WTC11 (cell line): ENCODE data around the gene DNAJB9. TPM values are rescaled to one million over a fixed set of nuclear protein-coding genes. Genes with fewer than 3 reads are reported as not detected.

ENCODE experiments used
- ATAC-seq: fragments of 200-7000 bp; cut with Tn5 transposase; 2 replicates; pipeline ENCODE4 v1.10.0; 2021; ENCODE audit warnings: mild to moderate bottlenecking, moderate library complexity
- CTCF ChIA-PET: fragments of 300-600 bp; sonication (Branson Sonifier 250); formaldehyde crosslinking; loops from one replicate; lab custom pipeline; 2021; ENCODE audit warnings: antibody characterized with exemption; lab: Charles Lee
- POLR2A ChIA-PET: fragments of 350-600 bp; sonication (Branson Sonifier 250); formaldehyde crosslinking; loops from one replicate; lab custom pipeline; 2021; ENCODE audit warnings: antibody characterized with exemption; lab: Charles Lee
- DNase-seq: peaks from one replicate; pipeline ENCODE4 v3.0.0; 2021; ENCODE audit warnings: low spot score
- H3K27ac Mint-ChIP-seq: 2 replicates; pipeline ENCODE4 v1.8.0; 2021; ENCODE audit warnings: mixed read lengths
- H3K27me3 Mint-ChIP-seq: 2 replicates; pipeline ENCODE4 v1.8.0; 2021; ENCODE audit warnings: low read depth, mild to moderate bottlenecking, moderate library complexity, mixed read lengths
- H3K36me3 Mint-ChIP-seq: 2 replicates; pipeline ENCODE4 v1.8.0; 2021; ENCODE audit warnings: mixed read lengths
- H3K4me1 Mint-ChIP-seq: 2 replicates; pipeline ENCODE4 v1.8.0; 2022; ENCODE audit warnings: mixed read lengths
- H3K4me3 Mint-ChIP-seq: 2 replicates; pipeline ENCODE4 v1.8.0; 2021; ENCODE audit warnings: mild to moderate bottlenecking, moderate library complexity, mixed read lengths
- H3K9me3 Mint-ChIP-seq: 2 replicates; pipeline ENCODE4 v1.8.0; 2021; ENCODE audit warnings: mixed read lengths
- CREM ChIP-seq: sonication (generic); formaldehyde crosslinking; IDR thresholded peaks from 2 replicates; pipeline ENCODE4 v1.8.1; 2022; ENCODE audit warnings: mild to moderate bottlenecking, missing genetic modification reagents, moderate library complexity
- ETV6 ChIP-seq: sonication (generic); formaldehyde crosslinking; IDR thresholded peaks from 2 replicates; pipeline ENCODE4 v1.8.1; 2022; ENCODE audit warnings: mild to moderate bottlenecking, missing genetic modification reagents
- GTF2I ChIP-seq: fragments of 250-450 bp; sonication (Bioruptor Pico); conservative IDR thresholded peaks from 2 replicates; pipeline ENCODE4 v1.4.0; 2021; ENCODE audit warnings: mild to moderate bottlenecking
- JUN ChIP-seq: sonication (generic); formaldehyde crosslinking; IDR thresholded peaks from 2 replicates; pipeline ENCODE4 v1.8.0; 2023; ENCODE audit warnings: mild to moderate bottlenecking, missing genetic modification reagents
- MYBL2 ChIP-seq: sonication (generic); formaldehyde crosslinking; IDR thresholded peaks from 2 replicates; pipeline ENCODE4 v1.8.1; 2023; ENCODE audit warnings: mild to moderate bottlenecking, moderate library complexity, missing genetic modification reagents
- NFATC4 ChIP-seq: fragments of 250-450 bp; sonication (Bioruptor Pico); IDR thresholded peaks from 2 replicates; pipeline ENCODE4 v1.9.0; 2021; ENCODE audit warnings: mild to moderate bottlenecking
- NFYB ChIP-seq: sonication (generic); formaldehyde crosslinking; conservative IDR thresholded peaks from 2 replicates; pipeline ENCODE4 v1.8.0; 2022; ENCODE audit warnings: low read depth, missing genetic modification reagents
- NR3C1 ChIP-seq: sonication (generic); formaldehyde crosslinking; conservative IDR thresholded peaks from 2 replicates; pipeline ENCODE4 v1.8.1; 2023; ENCODE audit warnings: low read depth, mild to moderate bottlenecking, missing genetic modification reagents
- SP1 ChIP-seq: sonication (generic); formaldehyde crosslinking; conservative IDR thresholded peaks from 2 replicates; pipeline ENCODE4 v1.8.1; 2022; ENCODE audit warnings: missing genetic modification reagents
- ZBTB21 ChIP-seq: sonication (generic); formaldehyde crosslinking; IDR thresholded peaks from 2 replicates; pipeline ENCODE4 v1.8.1; 2023; ENCODE audit warnings: mild to moderate bottlenecking, missing genetic modification reagents, borderline replicate concordance
- ZNF121 ChIP-seq: sonication (generic); formaldehyde crosslinking; IDR thresholded peaks from 2 replicates; pipeline ENCODE4 v1.8.0; 2023; ENCODE audit warnings: missing genetic modification reagents
- ZNF138 ChIP-seq: sonication (generic); formaldehyde crosslinking; conservative IDR thresholded peaks from 2 replicates; pipeline ENCODE4 v1.8.1; 2022; ENCODE audit warnings: mild to moderate bottlenecking, moderate library complexity, missing genetic modification reagents
- ZNF232 ChIP-seq: sonication (generic); formaldehyde crosslinking; IDR thresholded peaks from 2 replicates; pipeline ENCODE4 v1.8.0; 2022; ENCODE audit warnings: mild to moderate bottlenecking, missing genetic modification reagents
- ZNF671 ChIP-seq: fragments of 250-450 bp; sonication (Bioruptor Pico); IDR thresholded peaks from 2 replicates; pipeline ENCODE4 v1.8.0; 2021; ENCODE audit warnings: mild to moderate bottlenecking
- total RNA-seq: library from RNA; stranded (reverse); gene quantifications from 3 replicates; pipeline ENCODE4 v1.2.3, GENCODE V29; 2021
- TF ChIP-seq, protein P1 (sequence below): fragments of 200-600 bp; IDR thresholded peaks from 2 replicates; pipeline ENCODE4 v1.8.0; 2022; ENCODE audit warnings: antibody characterized with exemption
- TF ChIP-seq, protein P2 (sequence below): sonication (generic); formaldehyde crosslinking; IDR thresholded peaks from 2 replicates; pipeline ENCODE4 v1.8.1; 2022; ENCODE audit warnings: low read depth, missing genetic modification reagents, borderline replicate concordance
- TF ChIP-seq, protein P3 (sequence below): fragments of 250-450 bp; sonication (Bioruptor Pico); conservative IDR thresholded peaks from 2 replicates; pipeline ENCODE4 v1.9.0; 2021; ENCODE audit warnings: mild to moderate bottlenecking
- TF ChIP-seq, protein P4 (sequence below): sonication (generic); formaldehyde crosslinking; conservative IDR thresholded peaks from 2 replicates; pipeline ENCODE4 v1.8.1; 2023; ENCODE audit warnings: mild to moderate bottlenecking, low read depth, missing genetic modification reagents, moderate library complexity

DNAJB9 gene
- total RNA-seq, 1 experiment from 2014 or later, result 6.6 TPM

DNA sequence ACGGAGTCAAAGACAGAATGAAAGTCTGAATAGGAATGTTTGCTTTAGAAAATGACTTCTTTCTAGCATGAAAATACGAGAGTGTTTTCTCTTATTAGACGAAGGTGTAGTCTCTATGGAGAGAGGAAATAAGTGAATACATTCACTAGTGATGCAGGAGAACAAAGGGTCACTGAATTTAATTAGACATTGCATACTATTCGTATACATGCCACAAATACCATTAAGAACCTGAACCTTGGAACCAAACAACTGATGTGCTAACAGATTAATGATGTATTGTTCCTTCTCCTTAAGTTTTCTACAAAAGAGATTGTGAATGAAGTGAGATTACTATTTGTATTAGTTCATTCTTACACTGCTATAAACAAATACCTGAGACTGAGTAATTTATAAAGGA lies 10.4 kb upstream of the DNAJB9 start:
- H3K4me1 Mint-ChIP-seq, result no peaks in the 10 kb centered on the region; the same call in 1 of the 2 replicates
- no peak overlapping the region for H3K27ac Mint-ChIP-seq
- ChIA-PET CTCF (no interaction called here), POLR2A (no interaction called here)
- H3K36me3 Mint-ChIP-seq, result peaks cover 28% of the 10 kb centered on the region
- no peak for TF ChIP-seq CREM (CRISPR knock-in tag)
- peaks cover 20% of the 10 kb centered on the region for H3K9me3 Mint-ChIP-seq
- no peak for ATAC-seq
- DNase-seq, result no peak
- peaks cover 3% of the 10 kb centered on the region; the same call in 1 of the 2 replicates for H3K27me3 Mint-ChIP-seq
- no peak overlapping the region for H3K4me3 Mint-ChIP-seq

DNA sequence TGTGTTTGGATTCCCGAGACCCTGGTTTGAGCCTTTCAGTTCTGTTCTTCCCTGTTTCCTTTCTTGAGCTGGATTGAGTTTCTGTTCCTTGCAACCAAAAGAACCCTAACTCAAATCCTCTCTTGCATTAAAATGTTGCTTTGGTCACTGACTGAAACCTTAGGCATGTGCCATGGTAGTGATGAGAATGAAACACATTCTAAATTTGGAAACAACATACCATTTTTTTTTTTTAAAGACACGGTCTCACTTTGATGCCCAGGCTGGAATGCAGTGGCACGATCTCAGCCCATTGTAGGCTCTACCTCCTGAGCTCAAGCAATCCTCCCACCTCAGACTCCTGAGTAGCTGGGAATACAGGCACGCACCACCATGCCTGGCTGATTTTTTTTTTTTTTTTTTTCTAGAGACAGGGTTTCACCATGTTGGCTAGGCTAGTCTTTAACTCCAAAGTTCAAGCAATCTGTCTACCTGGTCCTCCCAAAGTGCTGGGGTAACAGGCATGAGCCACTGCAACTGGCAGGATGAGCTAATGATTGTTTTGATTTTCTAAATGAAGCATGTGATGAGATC lies 8.5 kb upstream of the DNAJB9 start:
- H3K27ac Mint-ChIP-seq, result peak overlapping the region; percentile 51
- peaks cover 15% of the 10 kb centered on the region for H3K9me3 Mint-ChIP-seq
- POLR2A ChIA-PET, result no interaction called here
- H3K4me3 Mint-ChIP-seq, result no peak overlapping the region
- DNase-seq (no peak), ATAC-seq (no peak; the same call in 1 of the 2 replicates)
- CTCF ChIA-PET, result interaction anchor here (0.7 to 1.0 kb wide), 2 partner anchors 64 to 927 kb away, joined by 3 read pairs; no protein-coding TSS in a partner anchor
- peaks cover 3% of the 10 kb centered on the region; the same call in 1 of the 2 replicates for H3K27me3 Mint-ChIP-seq
- TF ChIP-seq MYBL2 (CRISPR knock-in tag) (no peak), NFATC4 (CRISPR knock-in tag) (no peak), GTF2I (CRISPR knock-in tag) (no peak), SP1 (no peak), JUN (CRISPR knock-in tag) (no peak), ZBTB21 (CRISPR knock-in tag) (no peak), ZNF138 (no peak), ZNF232 (no peak), ZNF671 (CRISPR knock-in tag) (no peak), ZNF121 (CRISPR knock-in tag) (no peak)
- TF ChIP-seq, protein P1, sequence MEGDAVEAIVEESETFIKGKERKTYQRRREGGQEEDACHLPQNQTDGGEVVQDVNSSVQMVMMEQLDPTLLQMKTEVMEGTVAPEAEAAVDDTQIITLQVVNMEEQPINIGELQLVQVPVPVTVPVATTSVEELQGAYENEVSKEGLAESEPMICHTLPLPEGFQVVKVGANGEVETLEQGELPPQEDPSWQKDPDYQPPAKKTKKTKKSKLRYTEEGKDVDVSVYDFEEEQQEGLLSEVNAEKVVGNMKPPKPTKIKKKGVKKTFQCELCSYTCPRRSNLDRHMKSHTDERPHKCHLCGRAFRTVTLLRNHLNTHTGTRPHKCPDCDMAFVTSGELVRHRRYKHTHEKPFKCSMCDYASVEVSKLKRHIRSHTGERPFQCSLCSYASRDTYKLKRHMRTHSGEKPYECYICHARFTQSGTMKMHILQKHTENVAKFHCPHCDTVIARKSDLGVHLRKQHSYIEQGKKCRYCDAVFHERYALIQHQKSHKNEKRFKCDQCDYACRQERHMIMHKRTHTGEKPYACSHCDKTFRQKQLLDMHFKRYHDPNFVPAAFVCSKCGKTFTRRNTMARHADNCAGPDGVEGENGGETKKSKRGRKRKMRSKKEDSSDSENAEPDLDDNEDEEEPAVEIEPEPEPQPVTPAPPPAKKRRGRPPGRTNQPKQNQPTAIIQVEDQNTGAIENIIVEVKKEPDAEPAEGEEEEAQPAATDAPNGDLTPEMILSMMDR, result no peak
- TF ChIP-seq, protein P2, sequence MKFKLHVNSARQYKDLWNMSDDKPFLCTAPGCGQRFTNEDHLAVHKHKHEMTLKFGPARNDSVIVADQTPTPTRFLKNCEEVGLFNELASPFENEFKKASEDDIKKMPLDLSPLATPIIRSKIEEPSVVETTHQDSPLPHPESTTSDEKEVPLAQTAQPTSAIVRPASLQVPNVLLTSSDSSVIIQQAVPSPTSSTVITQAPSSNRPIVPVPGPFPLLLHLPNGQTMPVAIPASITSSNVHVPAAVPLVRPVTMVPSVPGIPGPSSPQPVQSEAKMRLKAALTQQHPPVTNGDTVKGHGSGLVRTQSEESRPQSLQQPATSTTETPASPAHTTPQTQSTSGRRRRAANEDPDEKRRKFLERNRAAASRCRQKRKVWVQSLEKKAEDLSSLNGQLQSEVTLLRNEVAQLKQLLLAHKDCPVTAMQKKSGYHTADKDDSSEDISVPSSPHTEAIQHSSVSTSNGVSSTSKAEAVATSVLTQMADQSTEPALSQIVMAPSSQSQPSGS, result no peak
- TF ChIP-seq, protein P3, sequence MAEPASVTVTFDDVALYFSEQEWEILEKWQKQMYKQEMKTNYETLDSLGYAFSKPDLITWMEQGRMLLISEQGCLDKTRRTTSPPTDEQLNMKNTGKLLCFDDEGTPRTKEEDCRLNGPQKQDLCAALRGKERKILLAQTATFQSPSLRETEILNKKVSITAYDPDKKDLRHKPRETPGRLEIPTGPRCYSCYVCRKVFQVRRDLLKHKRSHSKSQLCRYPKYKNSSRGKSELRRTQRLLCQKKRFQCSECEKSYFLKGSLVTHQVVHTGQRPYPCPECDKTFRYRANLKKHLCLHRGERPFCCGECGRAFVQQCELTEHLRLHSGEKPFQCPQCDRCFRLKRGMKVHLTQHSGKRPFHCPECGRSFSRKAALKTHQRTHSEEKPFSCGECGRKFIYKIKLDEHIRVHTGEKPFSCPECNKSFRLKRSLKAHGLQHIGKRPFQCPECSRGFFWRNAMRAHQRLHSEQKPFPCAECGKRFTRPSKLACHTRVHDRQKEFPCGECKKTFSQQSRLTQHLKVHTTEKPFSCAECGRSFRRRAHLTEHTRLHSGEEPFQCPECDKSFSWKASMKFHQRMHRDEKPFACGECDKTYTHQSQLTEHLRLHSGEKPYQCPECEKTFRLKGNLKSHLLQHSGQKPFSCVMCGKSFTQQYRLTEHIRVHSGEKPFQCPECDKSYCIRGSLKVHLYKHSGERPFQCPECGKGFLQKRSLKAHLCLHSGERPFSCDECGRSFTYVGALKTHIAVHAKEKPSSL (CRISPR knock-in tag), result no peak
- TF ChIP-seq, protein P4, sequence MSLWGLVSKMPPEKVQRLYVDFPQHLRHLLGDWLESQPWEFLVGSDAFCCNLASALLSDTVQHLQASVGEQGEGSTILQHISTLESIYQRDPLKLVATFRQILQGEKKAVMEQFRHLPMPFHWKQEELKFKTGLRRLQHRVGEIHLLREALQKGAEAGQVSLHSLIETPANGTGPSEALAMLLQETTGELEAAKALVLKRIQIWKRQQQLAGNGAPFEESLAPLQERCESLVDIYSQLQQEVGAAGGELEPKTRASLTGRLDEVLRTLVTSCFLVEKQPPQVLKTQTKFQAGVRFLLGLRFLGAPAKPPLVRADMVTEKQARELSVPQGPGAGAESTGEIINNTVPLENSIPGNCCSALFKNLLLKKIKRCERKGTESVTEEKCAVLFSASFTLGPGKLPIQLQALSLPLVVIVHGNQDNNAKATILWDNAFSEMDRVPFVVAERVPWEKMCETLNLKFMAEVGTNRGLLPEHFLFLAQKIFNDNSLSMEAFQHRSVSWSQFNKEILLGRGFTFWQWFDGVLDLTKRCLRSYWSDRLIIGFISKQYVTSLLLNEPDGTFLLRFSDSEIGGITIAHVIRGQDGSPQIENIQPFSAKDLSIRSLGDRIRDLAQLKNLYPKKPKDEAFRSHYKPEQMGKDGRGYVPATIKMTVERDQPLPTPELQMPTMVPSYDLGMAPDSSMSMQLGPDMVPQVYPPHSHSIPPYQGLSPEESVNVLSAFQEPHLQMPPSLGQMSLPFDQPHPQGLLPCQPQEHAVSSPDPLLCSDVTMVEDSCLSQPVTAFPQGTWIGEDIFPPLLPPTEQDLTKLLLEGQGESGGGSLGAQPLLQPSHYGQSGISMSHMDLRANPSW (CRISPR knock-in tag), result no peak
- H3K4me1 Mint-ChIP-seq, result no peaks in the 10 kb centered on the region; the same call in 1 of the 2 replicates
- H3K36me3 Mint-ChIP-seq, result peaks cover 37% of the 10 kb centered on the region

DNA sequence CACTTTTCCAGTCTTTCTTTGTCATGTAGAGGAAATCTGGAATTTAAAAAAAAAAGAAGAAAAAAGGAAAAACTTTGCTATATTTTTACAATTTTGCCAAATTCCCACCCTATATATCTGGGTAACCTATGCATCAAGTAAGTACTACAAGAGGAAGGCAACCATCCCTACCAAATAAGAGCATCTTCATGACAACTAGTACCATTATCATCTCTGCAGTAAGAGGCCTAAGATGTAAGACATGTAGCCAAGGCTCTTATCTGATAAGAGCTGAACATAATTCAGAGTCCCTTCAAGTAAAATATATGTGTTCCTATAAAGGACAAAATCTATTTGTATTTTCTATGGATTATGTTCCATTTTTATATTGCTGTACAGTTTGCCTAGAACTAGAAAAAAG lies 3.7 kb upstream of the DNAJB9 start:
- POLR2A ChIA-PET, result no interaction called here
- CTCF ChIA-PET, result no interaction called here
- no peak overlapping the region for H3K27ac Mint-ChIP-seq

More for the DNA sequence above, 3.7 kb upstream of the DNAJB9 start:
- TF ChIP-seq ETV6 (CRISPR knock-in tag) (no peak), NR3C1 (CRISPR knock-in tag) (no peak), NFYB (CRISPR knock-in tag) (no peak)
- TF ChIP-seq, all 79 proteins: peak for 0
- peaks cover 18% of the 10 kb centered on the region for H3K36me3 Mint-ChIP-seq
- no peak overlapping the region for H3K4me3 Mint-ChIP-seq
- no peaks in the 10 kb centered on the region for H3K27me3 Mint-ChIP-seq
- H3K4me1 Mint-ChIP-seq, result peaks cover 20% of the 10 kb centered on the region
- ATAC-seq (no peak), DNase-seq (no peak)
- H3K9me3 Mint-ChIP-seq, result no peaks in the 10 kb centered on the region
